ENCODE measurements around the gene CRIP1. TPM values are rescaled to one million over a fixed set of nuclear protein-coding genes. Genes with fewer than 3 reads are reported as not detected.

CRIP1 gene
- total and polyA plus RNA-seq, 2 donors (not counting 1 experiment from before 2014, with no cell fraction given): 210 to 563 TPM

DNA sequence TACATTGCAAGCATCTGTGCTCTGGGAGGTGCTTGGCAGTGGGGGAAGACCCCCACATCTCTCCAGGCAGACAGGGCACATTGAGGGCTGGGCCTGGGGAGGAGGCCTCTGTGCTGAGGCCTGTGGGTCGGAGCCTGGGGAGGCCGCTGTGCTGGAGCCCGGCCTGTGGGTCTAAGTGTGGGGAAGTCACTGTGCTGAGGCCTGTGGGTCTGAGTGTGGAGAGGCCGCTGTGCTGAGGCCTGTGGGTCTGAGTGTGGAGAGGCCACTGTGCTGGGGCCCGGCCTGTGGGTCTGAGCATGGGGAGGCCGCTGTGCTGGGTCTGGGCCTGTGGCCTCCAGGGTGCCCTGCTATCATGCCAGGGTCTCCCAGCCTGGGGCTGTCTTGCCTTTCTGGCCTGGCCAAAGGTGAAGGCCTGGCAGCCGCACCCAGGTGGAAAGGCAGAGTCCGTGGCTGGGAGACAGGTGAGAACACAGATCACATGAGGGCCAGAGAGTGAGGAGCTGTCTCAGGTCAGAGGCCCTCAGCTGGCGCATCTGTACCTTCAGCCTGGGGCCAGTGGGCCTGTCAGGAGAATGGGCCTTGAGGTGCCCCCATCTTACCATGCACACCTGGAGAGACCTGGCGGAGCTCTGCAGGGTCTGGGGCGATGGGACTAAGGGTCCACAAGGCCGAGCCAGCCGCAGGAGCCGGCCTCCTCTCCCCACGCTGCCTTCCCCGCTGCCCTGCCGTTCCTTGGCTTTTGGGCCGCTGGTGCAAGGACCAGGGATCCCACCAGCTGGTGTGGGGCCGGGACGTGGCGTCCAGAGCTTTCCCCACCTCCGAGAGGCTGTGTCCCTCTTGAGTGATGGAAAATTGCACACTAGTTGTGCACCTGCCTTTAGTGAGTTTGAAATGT is 30.7 kb upstream of the CRIP1 start:
- Histone ChIP-seq H3K36me3 (replicated peaks in 1 of 2; ENCODE audit: control extremely low read depth in 1 of 2, control insufficient read depth in 1 of 2, extremely low read depth in 1 of 2, insufficient read depth in 2 of 2, low read length in 1 of 2) (peaks cover 0 to 44% of the 10 kb centered on the region in 2 experiments), H3K9ac (ENCODE audit: low read length) (no peak overlapping the region), H3K27me3 (replicated peaks in 1 of 4; ENCODE audit: control extremely low read depth in 1 of 4, control insufficient read depth in 3 of 4, insufficient read depth in 4 of 4, low read length in 3 of 4) (no peaks in the 10 kb centered on the region), H3K4me2 (replicated peaks; ENCODE audit: low read depth, low read length, poor library complexity, severe bottlenecking) (no peak overlapping the region), H3K4me1 (ENCODE audit: control insufficient read depth in 2 of 2, insufficient read depth in 2 of 2, low read length in 2 of 2) (no peaks in the 10 kb centered on the region), H4K20me1 (ENCODE audit: control insufficient read depth, insufficient read depth, low read length, poor library complexity, severe bottlenecking) (peaks cover 16% of the 10 kb centered on the region), H3K9me3 (ENCODE audit: control extremely low read depth in 1 of 3, control insufficient read depth in 2 of 3, insufficient read depth in 1 of 3, low read length in 2 of 3) (no peaks in the 10 kb centered on the region), H3K4me3 (ENCODE audit: control extremely low read depth in 1 of 5, extremely low read depth in 1 of 5, insufficient read depth in 1 of 5, low read depth in 2 of 5, low read length in 4 of 5) (no peak overlapping the region), H2AFZ (ENCODE audit: insufficient read depth, low read depth, low read length, poor library complexity, severe bottlenecking) (no peak overlapping the region), H3K27ac (ENCODE audit: low read length in 2 of 2) (no peak overlapping the region), H3K79me2 (ENCODE audit: control insufficient read depth, insufficient read depth, low read length) (peaks cover 4% of the 10 kb centered on the region)
- TF ChIP-seq EZH2 (IDR thresholded peaks at IDR 0.05; ENCODE audit: borderline replicate concordance, insufficient read depth, low read depth, low read length, poor library complexity, severe bottlenecking): no peak
- TF ChIP-seq, protein P1, sequence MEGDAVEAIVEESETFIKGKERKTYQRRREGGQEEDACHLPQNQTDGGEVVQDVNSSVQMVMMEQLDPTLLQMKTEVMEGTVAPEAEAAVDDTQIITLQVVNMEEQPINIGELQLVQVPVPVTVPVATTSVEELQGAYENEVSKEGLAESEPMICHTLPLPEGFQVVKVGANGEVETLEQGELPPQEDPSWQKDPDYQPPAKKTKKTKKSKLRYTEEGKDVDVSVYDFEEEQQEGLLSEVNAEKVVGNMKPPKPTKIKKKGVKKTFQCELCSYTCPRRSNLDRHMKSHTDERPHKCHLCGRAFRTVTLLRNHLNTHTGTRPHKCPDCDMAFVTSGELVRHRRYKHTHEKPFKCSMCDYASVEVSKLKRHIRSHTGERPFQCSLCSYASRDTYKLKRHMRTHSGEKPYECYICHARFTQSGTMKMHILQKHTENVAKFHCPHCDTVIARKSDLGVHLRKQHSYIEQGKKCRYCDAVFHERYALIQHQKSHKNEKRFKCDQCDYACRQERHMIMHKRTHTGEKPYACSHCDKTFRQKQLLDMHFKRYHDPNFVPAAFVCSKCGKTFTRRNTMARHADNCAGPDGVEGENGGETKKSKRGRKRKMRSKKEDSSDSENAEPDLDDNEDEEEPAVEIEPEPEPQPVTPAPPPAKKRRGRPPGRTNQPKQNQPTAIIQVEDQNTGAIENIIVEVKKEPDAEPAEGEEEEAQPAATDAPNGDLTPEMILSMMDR (IDR thresholded peaks at IDR 0.05): no peak
- Mint-ChIP-seq H3K9me3 (ENCODE audit: insufficient read depth) (no peaks in the 10 kb centered on the region), H3K4me3 (no peak overlapping the region), H3K27ac (no peak overlapping the region), H3K4me1 (no peaks in the 10 kb centered on the region), H3K27me3 (no peaks in the 10 kb centered on the region)
- ChIA-PET CTCF (interaction anchor here (1.4 kb wide), 1 partner anchor 25 kb away, joined by 4 read pairs; no protein-coding TSS in a partner anchor), POLR2A (no interaction called here)
- DNase-seq (no peak), ATAC-seq (ENCODE audit: low read depth) (no peak)
- intact Hi-C loops (cut with micrococcal nuclease): no loop called here
- 97% methylated on average over 22 of the region's 22 CpGs for WGBS (ENCODE audit: insufficient coverage)
